Urothelium cell line (cell line): Measurements from ENCODE around the gene TP53TG5.

ENCODE experiments used
- DNase-seq: peaks from one replicate; pipeline ENCODE4 v3.0.0; 2011; ENCODE audit warnings: low spot score, mixed read lengths
- FAIRE-seq: peaks from 2 replicates; lab custom pipeline; 2011; peaks lifted over from hg19 to GRCh38; lab: Jason Lieb, UNC

TP53TG5 gene

DNA sequence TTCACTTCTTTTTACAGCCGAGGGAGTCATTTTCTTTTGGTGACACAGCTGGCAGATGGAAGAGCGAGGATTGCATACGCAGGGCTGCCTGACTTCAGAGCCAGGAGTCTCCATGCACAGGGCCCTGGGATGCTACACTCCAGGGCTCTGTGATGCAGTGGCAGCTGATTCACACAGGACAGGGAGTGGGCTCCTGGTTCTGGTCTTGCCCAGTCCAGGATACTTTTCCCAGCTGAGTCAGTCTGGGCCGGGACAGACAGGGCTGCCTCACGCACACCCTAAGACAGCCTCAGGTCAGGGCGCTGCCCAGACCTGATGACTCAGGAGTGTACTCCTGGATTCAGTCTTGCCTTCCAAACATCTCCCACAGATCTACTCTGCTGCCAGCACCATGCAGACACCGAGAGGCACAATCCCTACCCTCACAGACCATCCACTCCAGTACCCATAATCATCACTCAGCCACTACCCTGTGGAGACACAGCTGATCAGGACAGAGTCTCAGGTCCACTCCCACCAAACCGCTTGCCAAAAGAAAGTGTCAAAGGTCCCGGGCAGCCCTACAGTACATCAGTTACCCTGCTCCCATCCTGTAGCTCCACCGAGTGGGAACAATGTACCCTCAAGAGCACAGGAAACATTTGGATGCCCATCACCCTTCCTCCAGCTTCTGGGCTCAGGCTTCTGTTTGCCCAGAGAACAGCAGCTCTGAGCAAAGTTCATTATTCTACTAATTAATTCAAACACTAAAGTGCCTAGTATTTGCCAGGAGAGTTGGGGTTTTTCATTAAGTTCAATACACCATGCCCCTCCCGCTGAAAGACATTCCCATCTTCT is 41.4 kb downstream of the TP53TG5 start:
- FAIRE-seq, result peak; percentile 87
- peak; percentile 78 for DNase-seq

DNA sequence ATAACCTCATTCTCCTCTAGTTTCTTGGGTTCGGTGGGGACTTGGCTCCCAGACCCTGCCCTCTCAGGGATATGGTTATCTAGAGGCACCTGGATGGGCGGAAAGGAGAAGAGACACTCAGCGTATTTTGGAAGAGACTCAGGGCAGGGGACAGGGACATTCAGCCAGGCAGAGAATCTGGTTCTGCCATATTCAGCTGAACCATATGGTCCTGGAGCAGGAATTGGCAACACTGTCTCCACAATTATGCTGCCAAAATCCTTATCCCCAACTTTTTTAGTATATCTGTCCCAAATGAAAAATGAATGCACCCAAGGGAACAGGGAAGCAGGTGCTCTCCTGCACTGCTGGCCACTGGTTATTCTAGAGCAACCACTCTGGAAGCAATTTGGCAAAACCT is 47.6 kb downstream of the TP53TG5 start:
- DNase-seq (no peak), FAIRE-seq (no peak)

DNA sequence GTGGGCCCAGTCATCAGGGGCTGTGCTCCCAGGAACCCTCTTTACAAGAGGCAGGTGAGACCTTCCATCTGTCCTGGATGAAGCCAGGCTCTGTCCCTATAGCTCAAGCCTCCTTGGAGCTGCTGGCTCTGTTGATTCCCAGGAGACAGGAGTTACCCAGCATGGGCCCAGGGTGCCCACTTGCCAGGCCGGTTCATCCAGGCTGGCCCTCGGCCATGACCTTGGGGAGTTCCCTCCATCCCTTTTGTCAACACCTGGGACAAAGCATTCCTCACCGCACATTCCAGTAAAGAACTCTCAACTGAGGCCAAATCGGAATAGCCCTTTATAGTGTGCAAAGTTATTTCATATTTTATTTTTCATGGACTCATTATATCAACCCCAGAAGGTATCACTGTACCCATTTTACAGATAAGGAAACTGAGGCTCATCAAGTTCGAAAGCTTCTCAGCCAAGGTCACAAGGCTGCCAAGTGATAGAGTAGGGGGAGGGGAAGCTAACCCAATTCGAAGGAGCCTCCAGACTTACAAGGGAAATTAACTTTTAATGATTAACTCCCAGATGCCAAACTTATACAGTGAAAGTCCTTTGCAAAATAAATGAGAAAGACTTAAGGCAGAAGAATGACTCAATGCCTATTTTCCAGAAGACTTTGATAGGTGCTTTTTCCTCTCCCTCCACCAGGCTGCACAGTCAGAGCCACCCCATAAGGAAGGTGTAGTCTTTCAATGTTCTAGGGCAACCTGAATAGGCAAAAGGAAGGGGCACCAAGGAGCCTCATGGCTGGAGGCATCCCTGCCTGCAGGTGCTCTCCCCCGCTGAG is 48.4 kb downstream of the TP53TG5 start:
- DNase-seq (no peak), FAIRE-seq (no peak)

- FAIRE-seq, result no peak
- DNase-seq, result no peak
Measured at GRCh38 chr20:45328451-45328850, 49.7 kb downstream of the TP53TG5 start.

GRCh38 chr20:45325371-45325770 is 52.8 kb downstream of the TP53TG5 start:
- DNase-seq, result no peak
- FAIRE-seq, result no peak

GRCh38 chr20:45323731-45324130 is 54.4 kb downstream of the TP53TG5 start:
- no peak for DNase-seq
- FAIRE-seq, result no peak

- FAIRE-seq (no peak), DNase-seq (no peak)
Measured at GRCh38 chr20:45322952-45323383, 55.2 kb downstream of the TP53TG5 start.
